ENCODE results near the gene FTO. TPM values are rescaled to one million over a fixed set of nuclear protein-coding genes. Genes with fewer than 3 reads are reported as not detected.
A peak's percentile ranks its signal among the peaks of the same experiment; 100 is the strongest.
"Not testable (repeated sequence)": the region's sequence is repeated elsewhere in the genome, so short reads cannot be mapped to it uniquely, and the experiment has no call there.

The FTO gene
- total RNA-seq, 1 experiment from 2014 or later = 43.0 TPM

DNA sequence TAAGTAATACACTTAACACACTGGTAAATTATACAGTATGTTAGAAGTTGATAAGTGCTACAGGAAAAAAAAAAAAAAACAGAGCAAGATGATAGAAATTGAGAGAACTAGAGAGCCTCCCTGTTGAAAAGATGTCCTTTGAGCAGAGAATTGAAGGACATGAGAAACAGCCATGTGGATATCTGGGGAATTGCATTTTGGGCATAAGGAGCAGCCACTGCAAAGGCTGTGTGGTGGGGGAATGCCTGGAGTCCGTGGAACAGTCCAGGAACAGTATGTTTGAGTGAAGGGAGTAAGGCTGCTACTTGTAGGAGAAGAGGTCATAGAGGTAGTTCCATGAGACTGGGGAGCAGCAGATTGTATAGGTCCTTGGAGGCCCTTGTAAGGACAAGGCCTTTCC, 178.4 kb downstream of the FTO start:
- in situ Hi-C loops (cut with HindIII; ENCODE audit: low sequenced_read_pairs) = no loop called here
- DNase-seq (ENCODE audit: low spot score) = no peak

GRCh38 chr16:53884748-53885147, 180.8 kb downstream of the FTO start:
- in situ Hi-C loops (cut with HindIII; ENCODE audit: low sequenced_read_pairs) = no loop called here
- DNase-seq (ENCODE audit: low spot score) = no peak

DNA sequence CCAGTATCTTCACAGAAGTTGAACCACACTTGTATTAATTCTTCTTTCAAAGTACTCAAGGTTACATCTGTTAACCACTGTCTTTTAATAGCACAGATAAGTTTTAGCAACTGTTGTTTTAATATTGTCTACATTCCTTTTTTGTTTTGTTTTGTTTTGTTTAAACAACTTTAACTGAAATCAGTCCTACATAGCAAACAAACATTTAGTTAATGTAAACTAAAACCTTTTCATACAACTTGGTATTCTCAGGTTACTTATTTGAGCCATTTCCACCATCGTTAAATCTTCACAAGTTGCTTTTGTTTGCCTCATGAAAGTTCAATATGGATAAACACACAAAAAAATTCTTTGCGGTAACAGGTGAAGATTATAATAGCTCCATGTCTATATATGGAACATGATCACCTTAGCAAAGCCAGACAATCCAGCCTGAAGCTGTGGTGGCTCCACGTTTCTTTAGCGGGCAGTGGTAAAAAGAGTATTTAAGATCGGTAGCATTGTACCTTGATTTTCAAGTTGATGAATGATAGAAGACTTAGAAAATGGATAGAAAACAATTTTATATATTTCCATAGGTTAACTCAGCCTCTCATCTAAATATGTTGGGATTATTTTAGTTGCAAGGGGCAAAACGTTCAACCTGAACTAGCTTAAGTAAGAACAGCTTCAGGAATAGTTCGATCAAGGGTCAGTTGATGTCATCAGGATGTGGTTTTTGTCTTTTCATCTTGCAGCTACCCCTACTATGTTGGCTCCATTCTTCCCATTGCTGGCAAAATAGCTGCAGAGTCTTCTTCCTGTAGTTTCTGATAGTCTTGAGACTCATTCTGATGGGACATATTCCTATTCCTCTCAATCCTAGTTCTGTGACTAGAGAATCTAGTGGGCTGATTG, 182.8 kb downstream of the FTO start:
- DNase-seq (ENCODE audit: low spot score) = no peak
- in situ Hi-C loops (cut with HindIII; ENCODE audit: low sequenced_read_pairs) = no loop called here

DNA sequence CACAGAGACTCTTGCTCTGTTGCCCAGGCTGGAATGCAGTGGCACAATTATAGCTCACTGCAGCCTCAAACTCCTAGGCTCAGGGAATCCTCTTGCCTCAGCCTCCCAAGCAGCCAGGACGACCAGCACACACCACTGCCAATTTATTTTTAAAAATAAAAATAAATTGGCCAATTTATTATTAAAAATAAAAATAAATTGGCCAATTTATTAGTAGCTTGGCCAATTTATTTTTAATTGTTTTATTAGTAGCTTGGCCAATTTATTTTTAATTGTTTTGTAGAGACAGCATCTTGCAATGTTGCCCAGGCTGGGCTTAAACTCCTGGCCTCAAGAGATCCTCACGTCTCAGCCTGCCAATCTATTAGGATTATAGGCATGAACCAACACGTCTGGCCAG, 184.3 kb downstream of the FTO start:
- DNase-seq (ENCODE audit: low spot score) = no peak
- in situ Hi-C loops (cut with HindIII; ENCODE audit: low sequenced_read_pairs) = no loop called here

DNA sequence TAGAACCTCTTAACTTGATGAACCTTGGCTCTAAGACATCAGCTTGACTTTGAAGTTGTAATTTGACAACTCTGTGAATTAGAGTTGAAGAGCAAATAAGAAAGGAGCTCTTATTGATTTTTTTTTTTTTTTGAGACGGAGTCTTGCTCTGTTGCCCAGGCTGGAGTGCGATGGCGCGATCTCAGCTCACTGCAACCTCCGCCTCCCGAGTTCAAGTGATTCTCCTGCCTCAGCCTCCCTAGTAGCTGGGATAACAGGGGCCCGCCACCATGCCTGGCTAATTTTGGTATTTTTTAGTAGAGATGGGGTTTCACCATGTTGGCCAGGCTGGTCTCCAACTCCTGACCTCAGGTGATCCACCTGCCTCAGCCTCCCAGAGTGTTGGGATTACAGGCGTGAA, 186.9 kb downstream of the FTO start:
- DNase-seq (ENCODE audit: low spot score); in situ Hi-C loops (cut with HindIII; ENCODE audit: low sequenced_read_pairs): not testable (repeated sequence)

- in situ Hi-C loops (cut with HindIII; ENCODE audit: low sequenced_read_pairs) = no loop called here
- DNase-seq (ENCODE audit: low spot score) = no peak
Observed at GRCh38 chr16:53891409-53892139, 187.6 kb downstream of the FTO start.

DNA sequence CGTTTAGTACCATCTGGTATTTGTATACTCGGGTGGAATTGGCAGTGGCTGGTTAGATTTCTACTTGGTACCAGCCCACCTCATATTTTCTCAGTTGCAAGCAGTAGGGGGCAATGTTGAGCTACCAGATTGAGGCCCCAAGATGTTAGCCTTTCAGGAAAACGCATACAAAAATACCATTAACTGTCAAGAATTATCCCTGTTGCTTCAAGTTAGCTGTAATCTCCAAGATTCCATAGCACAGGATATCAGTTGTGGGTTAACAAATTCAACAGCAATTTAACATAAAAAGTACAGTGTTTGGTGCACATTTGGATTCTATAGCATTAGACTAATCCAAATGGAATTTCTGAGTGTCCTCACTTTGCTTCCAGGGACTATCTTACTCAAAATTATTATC, 188.2 kb downstream of the FTO start:
- in situ Hi-C loops (cut with HindIII; ENCODE audit: low sequenced_read_pairs) = no loop called here
- DNase-seq (ENCODE audit: low spot score) = peak; percentile 92

DNA sequence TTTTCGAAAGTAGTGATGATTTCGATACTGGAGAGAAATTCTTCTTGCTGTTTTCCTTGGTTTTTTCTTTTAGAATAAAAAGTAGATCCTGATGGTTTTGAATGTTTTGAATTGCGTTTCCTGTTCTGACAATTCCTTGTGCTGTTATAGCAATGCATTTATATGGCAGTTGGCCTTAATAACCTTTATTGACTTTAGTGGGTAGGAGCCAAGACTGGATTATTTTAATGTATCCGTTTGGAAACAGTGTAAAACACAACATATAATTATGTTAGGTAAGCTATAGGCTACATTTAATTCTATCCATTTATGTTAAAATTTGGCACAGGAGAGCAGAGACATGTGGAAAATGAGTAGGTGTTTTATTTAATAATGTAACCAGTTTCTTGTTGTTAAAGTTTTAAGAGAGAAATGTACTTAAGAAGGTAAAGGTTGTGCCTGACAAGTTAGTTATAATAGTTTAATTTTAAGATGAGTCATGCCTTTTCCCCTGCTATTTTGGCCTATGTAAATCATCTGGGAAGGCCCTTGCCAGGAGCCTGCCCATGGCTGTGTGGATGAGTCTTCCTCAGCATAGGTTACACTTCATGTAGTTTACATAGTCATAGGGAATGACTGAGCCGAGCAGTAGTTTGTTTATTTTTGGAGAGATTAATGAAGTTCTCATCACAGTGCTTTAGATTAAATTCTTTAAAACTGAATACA, 189.9 kb downstream of the FTO start:
- DNase-seq (ENCODE audit: low spot score) = no peak
- in situ Hi-C loops (cut with HindIII; ENCODE audit: low sequenced_read_pairs) = no loop called here

DNA sequence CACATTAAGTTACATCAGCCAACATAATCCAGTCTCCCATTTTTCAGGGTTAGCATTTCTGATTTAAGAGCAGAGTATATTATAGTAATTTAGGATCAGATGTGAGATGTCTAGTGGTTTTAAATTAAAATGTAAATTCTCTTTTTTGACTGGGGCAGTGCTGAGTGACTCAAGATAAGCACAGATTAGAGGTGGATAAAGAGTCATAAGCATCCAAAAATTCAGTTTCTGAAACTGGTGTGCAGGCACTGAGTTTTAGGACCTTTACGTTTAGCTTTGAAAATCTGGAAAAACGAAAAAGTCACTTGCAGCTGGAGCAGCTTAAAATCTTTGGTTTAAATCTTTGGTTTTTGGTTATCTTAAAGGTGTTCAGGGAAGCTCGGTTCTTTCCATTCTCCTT, 190.7 kb downstream of the FTO start:
- in situ Hi-C loops (cut with HindIII; ENCODE audit: low sequenced_read_pairs) = no loop called here
- DNase-seq (ENCODE audit: low spot score) = no peak

DNA sequence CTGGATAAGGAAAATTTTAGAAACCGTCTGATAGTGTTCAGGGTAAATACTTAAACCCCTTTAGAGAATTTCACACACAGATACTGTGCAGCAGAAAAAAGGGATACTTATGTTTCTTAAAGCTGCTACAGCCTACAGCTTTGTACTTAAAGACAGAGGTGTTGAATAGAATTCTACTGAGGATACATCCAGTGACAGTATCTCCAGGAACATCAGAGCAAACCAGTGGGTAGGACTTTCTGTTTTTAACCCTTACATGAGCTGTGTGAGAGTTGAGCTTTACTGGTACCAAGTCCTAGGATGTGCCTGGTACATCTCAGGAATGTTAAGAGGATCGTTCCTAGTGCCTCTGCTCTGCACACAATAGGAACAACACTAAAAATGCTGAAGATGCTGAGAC, 191.5 kb downstream of the FTO start:
- in situ Hi-C loops (cut with HindIII; ENCODE audit: low sequenced_read_pairs) = no loop called here
- DNase-seq (ENCODE audit: low spot score) = no peak

GRCh38 chr16:53895851-53896250, 191.9 kb downstream of the FTO start:
- in situ Hi-C loops (cut with HindIII; ENCODE audit: low sequenced_read_pairs) = no loop called here
- no peak for DNase-seq (ENCODE audit: low spot score)

DNA sequence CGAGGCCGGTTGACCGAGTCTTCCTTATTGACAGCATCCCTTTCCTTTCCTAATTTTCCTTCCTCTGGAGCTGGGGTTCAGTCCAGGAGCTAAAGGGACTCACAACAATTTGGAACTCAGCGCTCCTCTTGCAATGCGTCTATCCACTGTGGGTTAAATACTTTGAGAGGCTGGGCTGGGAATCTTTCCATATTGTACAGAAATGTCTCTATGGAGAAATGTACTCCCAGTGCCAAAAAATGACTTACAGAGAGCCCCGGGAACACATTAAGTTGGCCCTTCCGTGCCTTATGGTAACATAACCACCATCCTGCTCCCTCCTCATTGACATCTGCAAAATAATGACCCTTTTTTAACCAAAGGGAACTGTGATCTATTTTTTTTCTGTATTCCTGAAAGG, 192.8 kb downstream of the FTO start:
- in situ Hi-C loops (cut with HindIII; ENCODE audit: low sequenced_read_pairs) = no loop called here
- peak; percentile 67 for DNase-seq (ENCODE audit: low spot score)

GRCh38 chr16:53898993-53899392, 195.0 kb downstream of the FTO start:
- no peak for DNase-seq (ENCODE audit: low spot score)
- in situ Hi-C loops (cut with HindIII; ENCODE audit: low sequenced_read_pairs) = no loop called here

DNA sequence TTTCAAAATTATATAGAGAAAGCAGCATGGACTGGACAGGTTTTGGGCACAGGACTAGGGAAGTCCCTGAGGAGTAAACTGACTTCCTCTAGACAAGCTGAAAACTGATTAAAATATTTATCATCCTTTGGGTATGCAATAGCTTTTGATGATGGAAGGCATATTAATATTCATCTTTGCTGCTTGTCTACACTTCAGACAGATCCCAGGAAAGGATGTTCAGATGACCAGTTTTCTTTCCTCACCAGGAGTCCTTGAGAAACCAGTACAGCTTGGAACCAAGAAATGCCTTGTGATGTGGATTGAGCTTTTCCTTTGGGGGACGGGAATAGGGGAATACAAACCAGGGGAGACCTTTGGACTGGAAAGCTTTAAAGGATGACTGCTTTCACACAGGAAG, 195.5 kb downstream of the FTO start:
- in situ Hi-C loops (cut with HindIII; ENCODE audit: low sequenced_read_pairs) = no loop called here
- no peak for DNase-seq (ENCODE audit: low spot score)

GRCh38 chr16:53900667-53901066, 196.7 kb downstream of the FTO start:
- in situ Hi-C loops (cut with HindIII; ENCODE audit: low sequenced_read_pairs) = no loop called here
- no peak for DNase-seq (ENCODE audit: low spot score)

GRCh38 chr16:53901408-53901807, 197.5 kb downstream of the FTO start:
- in situ Hi-C loops (cut with HindIII; ENCODE audit: low sequenced_read_pairs) = no loop called here
- no peak for DNase-seq (ENCODE audit: low spot score)

GRCh38 chr16:53904533-53904932, 200.6 kb downstream of the FTO start:
- in situ Hi-C loops (cut with HindIII; ENCODE audit: low sequenced_read_pairs) = no loop called here
- peak; percentile 82 for DNase-seq (ENCODE audit: low spot score)

DNA sequence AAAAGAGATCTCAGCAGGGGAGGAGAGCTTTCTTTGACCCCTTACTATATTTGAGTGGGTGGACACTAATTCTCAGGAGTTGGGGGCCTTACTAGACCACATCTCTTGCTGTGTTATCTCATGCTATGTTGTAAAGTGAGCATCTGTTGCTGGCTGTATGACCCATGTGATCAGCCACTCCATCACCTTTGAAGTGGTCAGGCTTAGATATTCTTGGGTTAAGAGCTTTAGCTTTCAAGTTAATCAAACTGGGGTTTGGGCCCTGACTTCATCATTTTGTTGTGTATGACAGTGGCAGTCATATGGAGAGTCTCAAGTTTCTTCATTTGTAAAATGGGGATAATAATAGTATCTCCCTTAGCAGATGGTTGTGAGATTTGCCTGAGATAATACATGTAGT, 201.1 kb downstream of the FTO start:
- in situ Hi-C loops (cut with HindIII; ENCODE audit: low sequenced_read_pairs) = no loop called here
- no peak for DNase-seq (ENCODE audit: low spot score)

DNA sequence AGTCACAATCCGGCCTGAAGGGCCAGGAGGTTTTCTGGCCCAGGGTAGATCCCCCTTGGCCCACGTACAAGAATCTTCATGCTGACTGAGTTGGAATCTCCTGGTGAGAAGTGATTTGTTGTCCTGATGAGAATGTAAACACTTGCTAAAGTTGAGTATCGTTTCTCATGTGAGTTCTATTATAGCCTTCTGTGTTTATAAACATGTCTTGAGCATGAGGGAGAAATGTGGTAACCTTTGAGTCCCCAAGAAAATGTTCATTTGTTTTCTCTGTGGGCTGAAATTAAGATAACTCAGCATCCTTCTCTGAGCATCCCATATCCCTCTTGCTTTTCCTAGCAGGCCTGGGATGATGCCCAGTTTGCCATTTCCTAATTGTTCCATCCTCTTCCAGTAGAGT, 204.8 kb downstream of the FTO start:
- in situ Hi-C loops (cut with HindIII; ENCODE audit: low sequenced_read_pairs) = no loop called here
- DNase-seq (ENCODE audit: low spot score) = no peak

DNA sequence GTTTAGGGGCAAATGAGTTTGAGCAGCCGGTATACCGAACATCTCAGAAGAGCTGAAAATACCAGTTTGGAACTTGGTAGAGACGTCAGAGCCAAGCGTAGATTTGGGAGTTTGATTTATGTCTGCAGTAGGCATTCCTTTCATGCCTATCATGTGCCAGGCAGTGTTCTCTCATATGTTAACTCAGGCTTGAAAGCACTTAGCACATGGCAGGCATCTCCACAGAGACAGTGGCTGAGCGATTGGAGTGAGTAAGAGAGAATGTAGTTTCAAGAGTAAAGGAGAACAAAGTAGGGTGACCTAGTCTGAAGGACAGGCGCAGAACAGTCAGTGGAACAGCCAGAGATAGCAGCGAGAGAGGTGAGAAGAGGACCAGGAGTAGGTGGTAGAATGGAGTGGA, 207.0 kb downstream of the FTO start:
- no peak for DNase-seq (ENCODE audit: low spot score)
- in situ Hi-C loops (cut with HindIII; ENCODE audit: low sequenced_read_pairs) = no loop called here
